ENCODE results near the gene KCNJ5.
"Not testable (repeated sequence)": the region's sequence is repeated elsewhere in the genome, so short reads cannot be mapped to it uniquely, and the experiment has no call there.

The KCNJ5 gene

DNA sequence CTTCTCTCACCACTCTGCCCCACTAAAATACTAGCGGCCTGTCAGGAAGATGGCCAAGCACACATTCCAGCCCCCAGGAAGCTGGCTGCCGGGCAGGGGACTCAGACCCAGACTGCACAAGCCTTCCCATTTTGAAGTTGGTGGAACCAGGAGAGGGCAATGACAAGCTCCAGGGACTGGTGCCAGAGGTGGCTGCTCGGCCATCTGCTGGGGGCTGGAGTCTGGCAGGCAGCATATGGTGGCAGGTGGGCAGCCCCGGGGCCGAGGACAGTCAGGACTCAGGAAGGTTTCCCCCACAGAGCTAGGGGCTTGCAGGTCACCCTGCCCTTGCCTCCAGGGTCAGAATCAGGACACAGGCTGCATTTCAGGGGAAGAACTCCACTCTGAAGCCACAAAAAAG, 22.6 kb downstream of the KCNJ5 start:
- no peak for DNase-seq (ENCODE audit: low spot score)

DNA sequence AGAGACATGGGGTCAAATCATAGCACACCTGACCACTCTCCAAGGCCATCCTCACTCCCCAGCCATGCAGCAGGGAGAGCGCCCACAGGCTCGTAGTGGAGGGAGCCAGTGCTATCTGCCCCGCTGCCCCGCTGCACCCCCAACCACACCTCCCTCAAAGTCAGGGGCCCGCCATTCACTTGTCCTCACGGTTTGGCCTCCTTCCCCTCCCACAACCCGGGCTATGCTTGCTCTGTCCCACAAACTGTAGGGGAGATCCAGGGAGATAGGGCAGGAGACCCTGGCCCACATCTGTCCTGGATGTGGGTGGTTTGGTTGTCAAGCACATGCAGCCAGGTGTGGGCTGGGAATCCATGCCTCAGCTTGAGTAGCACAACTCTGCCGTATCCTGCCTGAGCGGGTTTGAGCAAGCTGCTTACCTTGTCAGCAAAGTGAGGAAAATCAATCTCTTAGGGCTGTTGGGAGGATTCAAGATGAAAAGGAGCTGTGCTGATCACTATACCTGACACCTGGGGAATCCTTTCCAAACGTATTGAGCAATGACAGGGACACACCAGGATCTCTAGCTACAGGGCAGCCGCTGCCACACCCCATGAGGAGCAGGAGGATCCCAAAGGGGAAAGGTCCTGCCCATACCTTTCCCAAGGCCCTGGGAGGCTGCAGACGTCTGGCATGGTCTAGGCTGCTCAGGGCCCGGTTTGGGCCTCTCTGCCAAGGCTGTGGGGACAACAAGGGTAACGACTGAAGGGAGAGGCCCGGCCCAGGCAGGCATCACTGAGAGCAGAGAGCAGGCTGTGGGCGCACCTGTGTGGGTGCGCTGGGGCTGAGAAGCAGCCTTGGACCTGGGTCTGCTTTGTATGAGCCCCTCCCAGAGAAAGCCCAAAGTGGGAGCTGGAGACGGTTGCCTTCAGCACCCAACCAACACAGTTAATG, 23.3 kb downstream of the KCNJ5 start:
- no peak for DNase-seq (ENCODE audit: low spot score)

DNA sequence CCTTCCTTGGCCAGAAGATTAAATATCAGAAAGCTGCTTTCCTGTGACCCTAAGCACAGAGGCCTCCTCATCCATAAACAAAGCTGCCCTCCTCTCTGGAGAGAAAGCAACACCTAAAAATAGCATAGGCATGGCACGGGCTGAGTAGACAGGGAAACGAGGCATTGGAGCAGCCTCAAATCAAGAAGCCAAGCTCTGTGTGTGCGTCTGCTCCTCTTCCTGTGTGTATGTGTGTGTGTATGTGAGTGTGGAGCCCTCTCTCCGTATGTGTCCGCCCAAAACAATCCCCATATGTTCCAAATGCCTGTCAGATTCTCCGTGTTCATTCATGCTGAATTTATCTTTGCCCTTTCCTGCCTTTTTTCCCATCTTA, 24.0 kb downstream of the KCNJ5 start:
- no peak for DNase-seq (ENCODE audit: low spot score)

DNA sequence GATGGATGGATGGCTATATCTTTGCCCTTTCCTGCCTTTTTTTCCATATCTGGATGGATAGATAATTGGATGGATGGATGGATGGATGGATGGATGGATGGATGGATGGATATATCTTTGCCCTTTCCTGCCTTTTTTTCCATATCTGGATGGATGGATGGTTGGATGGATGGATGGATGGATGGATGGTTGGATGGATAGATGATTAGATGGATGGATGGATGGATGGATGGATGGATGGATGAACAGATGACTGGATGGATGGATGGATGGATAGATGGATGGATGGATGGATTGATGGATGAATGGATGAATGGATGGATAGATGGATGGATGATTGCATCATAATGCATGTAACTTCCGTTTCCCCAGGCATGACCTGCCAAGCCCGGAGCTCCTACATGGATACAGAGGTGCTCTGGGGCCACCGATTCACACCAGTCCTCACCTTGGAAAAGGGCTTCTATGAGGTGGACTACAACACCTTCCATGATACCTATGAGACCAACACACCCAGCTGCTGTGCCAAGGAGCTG, 24.9 kb downstream of the KCNJ5 start:
- DNase-seq (ENCODE audit: low spot score): no peak

DNA sequence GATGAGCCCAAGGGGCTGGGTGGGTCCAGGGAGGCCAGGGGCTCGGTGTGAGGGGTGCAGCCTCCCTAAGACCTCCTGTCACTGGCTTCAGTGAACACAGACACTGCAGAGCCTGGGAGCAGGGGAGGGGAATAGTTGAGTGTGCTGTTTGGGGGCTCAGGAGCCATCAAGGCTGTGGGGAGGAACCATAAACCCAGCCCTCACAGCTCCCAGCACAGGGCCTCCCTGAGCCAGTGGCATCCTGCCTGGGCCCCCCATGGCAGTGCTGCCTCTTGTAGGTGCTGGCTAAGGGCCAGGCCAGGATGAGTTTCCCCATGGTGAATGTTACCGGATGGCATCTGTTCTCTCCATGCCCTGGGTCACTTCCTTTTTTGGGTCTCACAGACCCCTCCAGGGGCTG, 25.5 kb downstream of the KCNJ5 start:
- no peak for DNase-seq (ENCODE audit: low spot score)

DNA sequence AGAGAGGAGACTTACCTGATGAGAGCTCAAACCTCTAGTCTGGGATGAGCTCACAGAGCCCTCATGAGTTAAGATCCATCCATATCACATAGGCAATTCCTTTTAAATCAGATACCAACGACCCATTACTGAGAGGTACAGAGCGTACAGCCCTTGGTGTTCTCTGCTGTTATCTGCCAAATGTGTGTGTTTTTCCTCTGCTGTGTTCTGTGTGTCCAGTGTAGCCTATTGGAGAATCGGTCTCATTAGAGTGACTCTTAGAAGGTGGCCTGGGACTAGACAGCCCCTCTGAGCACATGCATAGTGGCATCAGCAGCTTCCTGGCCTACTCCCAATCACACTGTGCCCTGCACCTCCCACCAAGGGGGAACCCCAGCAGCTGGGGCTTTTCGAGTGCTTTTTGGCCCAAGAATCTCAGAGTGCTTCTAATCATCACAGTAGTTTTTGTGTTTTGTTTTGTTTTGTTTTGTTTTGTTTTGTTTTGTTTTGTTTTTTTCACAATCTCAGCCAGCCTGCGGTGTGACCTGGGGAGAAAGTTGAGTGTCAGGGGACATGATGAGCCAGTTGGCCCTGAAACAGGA, 26.1 kb downstream of the KCNJ5 start:
- no peak for DNase-seq (ENCODE audit: low spot score)

DNA sequence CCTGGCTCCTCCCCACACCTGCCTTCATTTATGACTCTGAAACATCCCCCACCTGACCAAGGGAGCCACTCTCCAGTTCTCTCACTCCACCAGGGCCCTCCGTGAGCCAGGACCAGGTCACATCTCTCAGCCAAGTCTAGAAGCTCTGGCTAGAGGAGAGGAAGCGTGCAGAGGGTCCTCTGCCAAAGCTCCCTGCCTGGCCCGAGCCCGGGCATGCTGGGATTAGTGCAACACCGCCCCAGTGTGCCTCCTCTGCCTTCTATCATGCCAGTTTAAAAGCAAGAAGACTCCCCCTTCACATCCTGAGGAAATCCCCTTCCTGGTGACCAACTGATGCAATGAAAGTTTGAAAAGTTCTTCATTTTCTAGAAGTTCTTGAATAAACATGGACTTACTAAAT, 28.1 kb downstream of the KCNJ5 start:
- no peak for DNase-seq (ENCODE audit: low spot score)

DNA sequence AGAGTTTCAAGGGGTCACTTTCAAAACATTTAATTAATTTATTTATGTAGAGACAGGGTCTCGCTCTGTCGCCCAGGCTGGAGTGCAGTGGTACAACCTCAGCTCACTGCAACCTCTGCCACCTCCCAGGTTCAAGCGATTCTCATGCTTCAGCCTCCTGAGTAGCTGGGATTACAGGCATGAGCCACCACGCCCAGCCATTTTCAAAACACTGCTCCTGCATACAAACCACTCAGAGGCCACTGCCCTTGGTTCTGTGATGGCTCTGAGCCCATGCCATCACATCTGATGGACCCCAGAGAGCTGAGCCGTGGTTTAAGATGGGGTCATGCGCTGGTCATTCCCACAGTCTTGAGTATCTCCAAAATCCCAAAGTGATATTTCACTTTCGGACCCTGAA, 28.5 kb downstream of the KCNJ5 start:
- not testable (repeated sequence) for DNase-seq (ENCODE audit: low spot score)

DNA sequence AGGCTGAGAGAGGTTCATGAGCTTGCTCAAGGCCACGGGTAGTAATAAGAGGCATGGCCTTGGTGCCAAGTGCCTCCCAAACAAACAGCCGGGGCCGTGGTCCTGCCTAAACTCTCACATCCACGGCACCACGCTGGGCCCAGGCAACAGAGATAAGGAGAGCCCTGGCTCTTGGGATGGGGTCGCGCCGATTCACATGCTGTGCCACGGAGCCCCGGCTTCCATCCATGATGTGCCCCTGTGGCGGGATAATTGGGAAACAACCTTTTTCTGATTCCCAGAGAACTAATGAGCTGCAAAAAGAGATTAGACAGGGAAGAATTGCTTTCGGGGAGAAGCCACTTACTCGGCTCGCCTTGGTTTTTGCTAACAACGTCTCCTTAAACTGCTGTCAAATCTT, 29.5 kb downstream of the KCNJ5 start:
- no peak for DNase-seq (ENCODE audit: low spot score)

DNA sequence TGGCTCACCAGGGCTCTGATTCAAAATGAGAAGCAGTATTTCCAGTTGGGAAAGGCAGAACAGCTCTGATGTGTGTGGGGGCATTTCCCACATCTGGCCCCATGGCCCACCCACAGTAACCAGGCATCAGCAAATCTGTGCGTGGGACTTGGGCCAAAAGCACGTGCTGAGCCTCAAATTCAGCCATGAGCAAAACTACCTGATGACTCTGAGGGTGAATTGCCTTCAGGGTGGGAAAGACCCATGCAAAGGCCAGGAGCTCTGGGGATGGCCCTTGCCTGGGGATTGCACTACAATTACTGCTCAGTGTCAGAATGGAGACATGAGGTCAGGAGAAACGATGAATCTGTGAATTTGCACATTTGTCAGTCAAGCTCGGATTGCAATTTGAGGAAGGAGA, 30.6 kb downstream of the KCNJ5 start:
- no peak for DNase-seq (ENCODE audit: low spot score)

DNA sequence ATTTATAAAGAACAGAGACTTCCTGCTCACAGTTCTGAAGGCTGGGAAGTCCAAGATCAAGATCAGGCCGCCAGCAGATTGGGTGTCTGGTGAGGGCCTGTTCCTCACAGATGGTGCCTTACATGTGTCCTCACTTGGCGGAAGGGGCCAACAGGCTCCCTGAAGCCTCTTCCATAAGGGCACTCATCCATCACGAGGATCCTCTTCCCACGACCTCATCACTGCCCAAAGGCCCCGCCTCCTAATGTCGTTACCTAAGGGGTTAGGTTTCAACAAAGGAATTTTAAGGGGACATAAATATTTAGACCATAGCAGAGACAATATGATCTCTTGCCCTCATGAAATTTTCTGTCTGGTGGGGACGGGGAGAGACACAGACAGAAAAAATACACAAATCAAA, 32.9 kb downstream of the KCNJ5 start:
- no peak for DNase-seq (ENCODE audit: low spot score)

DNA sequence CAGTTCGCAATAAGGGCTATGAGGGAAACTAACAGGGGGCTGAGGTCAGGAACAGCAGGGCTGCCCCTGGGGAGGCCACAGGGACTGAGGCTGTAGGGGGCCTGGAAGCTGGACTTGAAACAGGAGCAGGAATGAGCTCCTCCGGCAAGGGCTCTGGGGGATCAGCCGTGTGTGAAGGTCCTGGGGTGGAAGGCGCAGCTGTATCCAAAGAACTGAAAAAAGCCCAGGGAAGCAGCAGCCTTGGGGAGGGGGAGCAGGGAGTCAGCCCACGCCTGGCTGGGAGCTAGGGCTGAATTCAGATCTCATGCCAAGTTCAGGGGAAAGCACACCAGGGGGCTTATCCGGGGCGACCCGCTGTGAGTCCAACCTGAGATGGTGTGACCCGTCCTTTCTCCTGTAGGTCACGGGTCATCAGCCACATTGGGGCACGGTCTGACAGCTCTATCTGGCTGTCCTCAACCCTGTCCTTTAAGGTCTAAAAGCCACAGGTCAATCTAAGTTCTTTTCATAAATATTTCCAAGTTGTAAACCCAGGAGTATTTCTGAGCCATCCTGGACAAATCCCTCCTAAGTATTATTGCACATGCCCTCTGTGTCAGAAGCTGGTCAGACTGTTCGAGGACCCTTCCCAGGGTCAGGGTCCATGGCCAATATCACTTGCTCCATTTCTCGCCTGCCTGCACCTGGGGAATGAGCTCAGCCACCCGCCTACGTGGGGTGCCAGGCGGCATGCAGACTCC, 33.5 kb downstream of the KCNJ5 start:
- DNase-seq (ENCODE audit: low spot score): no peak

DNA sequence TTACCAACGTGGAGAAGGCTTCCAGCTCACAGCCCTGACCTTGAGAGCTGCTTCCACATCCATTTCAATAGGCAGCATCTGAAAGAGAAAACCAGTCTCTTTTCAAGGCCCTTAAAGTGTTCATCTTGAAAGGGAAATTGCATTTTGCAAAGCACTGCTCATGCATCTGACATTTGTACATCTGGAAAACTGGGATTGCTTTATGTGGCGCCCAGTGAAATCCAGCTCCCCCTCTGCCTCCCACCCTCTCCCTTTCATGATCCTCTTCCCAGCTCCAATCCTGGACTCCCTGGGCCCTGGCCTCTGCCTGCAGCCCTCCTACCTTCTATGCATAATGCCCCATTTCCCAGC, 34.1 kb downstream of the KCNJ5 start:
- no peak for DNase-seq (ENCODE audit: low spot score)

DNA sequence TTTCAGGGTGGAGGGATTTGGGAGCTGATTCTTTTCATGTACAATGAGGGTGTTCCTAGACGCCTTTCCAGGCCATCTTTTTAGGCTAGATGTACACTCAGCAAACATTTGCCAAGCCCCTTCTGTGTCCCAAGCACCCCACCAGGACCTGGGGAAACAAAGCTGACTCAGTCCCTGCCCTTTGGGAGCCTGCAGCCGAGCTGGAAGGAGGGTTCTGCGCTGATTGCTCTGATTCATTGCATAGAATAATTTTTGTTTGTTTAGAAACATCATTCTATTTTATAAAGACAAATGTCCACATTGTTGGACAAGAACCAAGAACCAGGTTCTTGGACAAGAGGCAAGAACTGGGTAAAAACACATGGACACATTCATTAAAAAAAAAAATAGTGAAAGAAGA, 34.8 kb downstream of the KCNJ5 start:
- no peak for DNase-seq (ENCODE audit: low spot score)

DNA sequence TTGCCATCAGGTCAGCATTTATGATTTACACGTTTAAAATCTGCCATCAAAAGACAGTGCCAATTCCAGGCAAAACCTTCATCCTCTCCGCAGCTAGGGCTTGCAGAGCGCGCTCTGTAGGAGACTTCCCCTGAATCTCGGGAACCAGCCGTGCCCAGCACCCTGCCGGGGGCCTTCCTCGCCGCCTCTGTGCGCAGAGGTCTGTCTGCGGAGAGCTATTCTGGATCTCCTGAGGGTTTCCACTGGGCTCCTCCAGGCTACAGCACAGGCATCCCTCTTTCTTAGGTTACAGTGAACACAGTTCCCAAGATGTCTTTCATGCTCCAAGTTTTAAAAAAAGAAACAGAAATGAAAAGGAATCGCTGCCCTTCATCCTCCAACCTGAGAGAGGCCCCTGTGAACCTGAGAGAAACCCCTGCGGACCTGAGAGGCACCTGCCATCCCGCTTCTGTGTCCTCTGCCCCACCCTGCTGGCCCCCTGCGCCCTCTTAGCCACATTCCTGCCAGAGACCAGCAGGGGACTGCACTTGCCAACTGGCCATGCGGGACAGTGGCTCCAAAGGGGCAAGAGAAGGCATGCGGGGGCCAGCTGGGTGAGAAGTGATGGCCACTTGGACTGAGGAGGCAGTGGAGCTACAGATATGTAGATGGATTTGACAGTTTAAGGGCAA, 35.4 kb downstream of the KCNJ5 start:
- no peak for DNase-seq (ENCODE audit: low spot score)

DNA sequence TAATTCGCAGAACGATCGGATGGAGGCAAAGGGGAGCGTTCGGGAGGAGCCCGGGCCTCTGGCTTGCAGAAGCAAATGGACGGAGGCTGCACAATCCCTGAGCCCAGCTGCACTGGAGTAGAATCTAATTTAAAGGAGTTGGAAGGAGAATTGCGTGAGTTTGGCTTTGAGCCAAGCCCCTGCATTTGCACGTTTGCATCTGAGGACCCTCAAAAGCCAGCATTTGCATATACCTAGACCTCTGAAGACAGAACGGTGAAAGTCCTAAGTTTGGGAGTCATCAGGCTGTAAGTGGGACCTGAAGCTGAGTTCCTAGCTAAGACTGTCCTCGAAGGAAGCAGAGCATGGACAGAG, 35.9 kb downstream of the KCNJ5 start:
- DNase-seq (ENCODE audit: low spot score): no peak

DNA sequence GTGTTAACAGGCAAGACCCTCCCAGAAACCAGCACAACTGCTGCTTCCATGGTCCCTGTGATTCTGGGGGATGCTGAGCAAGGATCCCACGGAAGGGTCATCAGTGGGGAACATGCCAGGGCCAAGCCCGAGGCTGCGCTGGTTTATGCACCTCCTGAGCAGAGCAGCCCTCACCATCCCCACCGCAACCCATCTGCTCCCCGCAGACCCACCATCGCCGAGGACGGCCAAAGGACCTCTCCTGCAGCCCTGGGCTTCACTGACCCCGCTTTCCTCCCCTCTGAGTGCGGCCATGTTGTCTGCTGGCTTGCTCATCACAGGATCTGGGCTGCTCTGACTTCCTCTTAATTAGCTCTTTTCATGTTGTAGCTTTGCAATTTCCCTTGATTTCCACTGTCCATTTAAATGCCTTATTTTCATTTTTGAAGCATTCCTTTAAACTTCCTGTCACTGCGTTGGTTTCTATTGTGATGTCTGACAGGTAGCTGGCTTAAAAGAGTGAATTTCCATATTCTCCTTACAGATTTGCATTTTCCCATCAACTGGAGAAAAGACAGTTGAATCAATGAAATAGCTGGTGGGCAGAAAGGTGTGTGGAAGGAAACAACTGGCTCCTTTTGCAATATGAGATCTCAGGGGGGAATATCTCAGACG, 36.7 kb downstream of the KCNJ5 start:
- no peak for DNase-seq (ENCODE audit: low spot score)

DNA sequence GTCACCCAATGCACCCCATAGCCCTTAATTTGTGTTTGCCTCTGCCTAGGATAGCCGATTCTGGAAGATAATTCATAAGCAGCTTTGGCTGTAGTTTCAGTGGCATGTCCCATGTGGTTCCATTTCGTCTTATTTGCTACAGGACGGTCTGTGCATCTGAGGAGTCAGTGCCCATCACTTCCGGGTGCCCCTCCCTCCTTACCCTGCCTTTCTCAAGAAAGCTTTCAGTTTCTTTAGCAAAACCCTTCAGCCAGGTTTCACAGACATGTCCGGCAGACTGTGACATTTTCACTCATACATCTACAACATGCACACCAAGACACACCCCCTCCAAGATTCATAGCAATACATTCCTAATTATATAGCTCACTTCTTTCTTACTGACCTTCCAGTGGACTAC, 37.2 kb downstream of the KCNJ5 start:
- DNase-seq (ENCODE audit: low spot score): no peak

DNA sequence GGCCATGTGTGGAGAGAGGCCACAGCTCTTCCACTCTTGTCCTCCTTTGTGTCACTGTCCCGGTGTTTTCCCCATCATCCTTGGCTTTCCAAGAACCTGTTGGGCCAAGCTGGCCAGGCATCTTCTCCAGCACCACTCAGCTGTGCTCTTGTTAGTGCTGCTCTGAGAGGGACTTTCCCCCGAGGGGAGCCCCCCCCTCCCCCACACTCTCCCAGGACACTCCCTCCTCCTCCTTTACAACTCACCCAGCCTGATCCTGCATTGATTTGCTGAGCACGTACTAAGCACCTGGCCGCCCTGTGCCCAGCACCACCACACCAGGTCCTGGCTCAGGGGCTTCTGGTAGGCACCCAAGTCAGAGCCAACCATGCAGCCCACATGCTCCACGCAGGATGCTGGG, 38.3 kb downstream of the KCNJ5 start:
- DNase-seq (ENCODE audit: low spot score): no peak

DNA sequence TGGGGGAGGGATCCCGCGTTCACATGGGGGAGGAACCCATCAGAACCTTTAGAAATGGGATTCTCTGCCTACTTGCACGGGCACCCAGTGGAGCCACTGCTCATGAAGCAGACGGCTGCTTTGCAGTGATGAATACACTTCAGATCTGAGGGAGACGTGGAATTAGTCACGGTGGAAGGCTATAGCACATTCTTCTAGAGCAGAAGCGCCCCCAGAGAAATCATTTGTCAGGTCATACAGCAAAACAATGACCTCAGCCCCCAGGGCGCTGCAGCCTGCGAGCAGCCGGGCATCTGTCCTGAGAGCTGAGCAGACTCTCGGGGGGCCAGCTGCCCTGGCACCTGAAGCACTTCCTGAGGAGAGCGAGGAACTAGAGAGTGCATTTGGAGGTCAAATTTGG, 38.8 kb downstream of the KCNJ5 start:
- DNase-seq (ENCODE audit: low spot score): peak; percentile 38

DNA sequence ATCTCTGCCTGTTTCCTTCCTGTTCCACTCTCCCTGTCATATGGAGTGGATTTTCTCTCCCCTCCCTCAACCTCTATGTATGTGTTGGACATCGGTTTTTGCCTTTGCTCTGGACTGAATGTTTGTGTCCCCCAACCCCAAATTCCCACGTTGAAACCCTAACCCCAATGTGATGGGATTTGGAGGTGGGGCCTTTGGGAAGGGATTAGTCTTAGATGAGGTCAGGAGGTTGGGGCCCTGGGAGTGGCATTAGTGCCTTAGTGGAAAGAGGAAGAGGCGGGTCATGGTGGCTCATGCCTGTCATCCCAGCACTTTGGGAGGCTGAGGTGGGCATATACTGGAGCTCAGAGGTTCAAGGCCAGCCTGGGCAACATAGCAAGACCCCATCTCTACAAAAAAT, 39.9 kb downstream of the KCNJ5 start:
- no peak for DNase-seq (ENCODE audit: low spot score)

DNA sequence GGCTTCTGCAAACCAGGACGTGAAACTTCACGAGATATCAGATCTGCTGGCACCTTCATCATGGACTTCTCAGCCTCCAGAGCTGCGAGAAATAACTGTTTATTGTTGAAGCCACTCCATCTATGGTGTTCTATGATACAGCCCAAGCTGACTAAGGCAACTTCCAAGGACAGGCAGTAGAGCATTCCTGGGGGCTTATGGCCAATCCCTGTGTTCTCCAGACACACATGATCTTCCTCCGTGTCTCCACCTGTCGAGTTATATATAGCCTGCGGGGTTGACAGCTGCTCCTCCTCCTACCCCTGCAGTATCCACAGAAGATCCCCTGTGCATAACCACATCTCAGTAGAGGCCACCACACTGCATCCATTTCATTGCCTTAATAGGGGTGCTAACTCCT, 40.5 kb downstream of the KCNJ5 start:
- DNase-seq (ENCODE audit: low spot score): no peak

Data from GM03348 (cell line).